ENCODE results near the gene ASAP2.

Gene ASAP2

DNA sequence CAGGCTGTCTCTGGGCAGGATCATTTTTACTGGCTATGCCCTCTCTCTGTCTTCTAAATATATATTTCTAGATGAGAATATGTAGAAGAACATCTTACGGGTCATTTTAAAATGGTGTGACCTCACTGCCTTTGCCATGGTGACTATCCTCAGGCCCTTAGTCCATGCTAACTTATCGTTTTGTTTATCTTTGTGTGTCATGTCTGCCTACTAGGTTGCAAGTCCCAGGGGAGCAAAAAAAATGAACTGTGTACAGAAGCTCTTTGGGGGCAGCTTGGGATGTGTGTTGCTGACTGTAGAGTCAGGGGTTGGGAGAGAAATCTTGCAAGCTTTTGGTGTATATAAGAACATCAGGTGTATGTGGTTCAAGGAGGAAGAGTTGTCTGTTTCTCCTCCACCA lies 227.9 kb downstream of the ASAP2 start:
- TF ChIP-seq EZH2 (optimal IDR thresholded peaks at IDR 0.05; ENCODE audit: low read depth, low read length) (no peak), EZH2phosphoT487 (IDR thresholded peaks at IDR 0.05; ENCODE audit: low read length) (no peak)
- TF ChIP-seq, protein P1, sequence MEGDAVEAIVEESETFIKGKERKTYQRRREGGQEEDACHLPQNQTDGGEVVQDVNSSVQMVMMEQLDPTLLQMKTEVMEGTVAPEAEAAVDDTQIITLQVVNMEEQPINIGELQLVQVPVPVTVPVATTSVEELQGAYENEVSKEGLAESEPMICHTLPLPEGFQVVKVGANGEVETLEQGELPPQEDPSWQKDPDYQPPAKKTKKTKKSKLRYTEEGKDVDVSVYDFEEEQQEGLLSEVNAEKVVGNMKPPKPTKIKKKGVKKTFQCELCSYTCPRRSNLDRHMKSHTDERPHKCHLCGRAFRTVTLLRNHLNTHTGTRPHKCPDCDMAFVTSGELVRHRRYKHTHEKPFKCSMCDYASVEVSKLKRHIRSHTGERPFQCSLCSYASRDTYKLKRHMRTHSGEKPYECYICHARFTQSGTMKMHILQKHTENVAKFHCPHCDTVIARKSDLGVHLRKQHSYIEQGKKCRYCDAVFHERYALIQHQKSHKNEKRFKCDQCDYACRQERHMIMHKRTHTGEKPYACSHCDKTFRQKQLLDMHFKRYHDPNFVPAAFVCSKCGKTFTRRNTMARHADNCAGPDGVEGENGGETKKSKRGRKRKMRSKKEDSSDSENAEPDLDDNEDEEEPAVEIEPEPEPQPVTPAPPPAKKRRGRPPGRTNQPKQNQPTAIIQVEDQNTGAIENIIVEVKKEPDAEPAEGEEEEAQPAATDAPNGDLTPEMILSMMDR (IDR thresholded peaks at IDR 0.05; ENCODE audit: low read length): no peak
- Histone ChIP-seq H3K27ac (ENCODE audit: low read length) (no peak overlapping the region), H3F3A (ENCODE audit: insufficient read depth, low read length) (peaks cover 16% of the 10 kb centered on the region), H3K27me3 (replicated peaks; ENCODE audit: insufficient read depth, low read length) (no peaks in the 10 kb centered on the region), H3K9ac (ENCODE audit: low read length) (no peak overlapping the region), H3K79me2 (ENCODE audit: low read length) (no peaks in the 10 kb centered on the region), H3K9me2 (replicated peaks; ENCODE audit: insufficient read depth, low read length) (no peaks in the 10 kb centered on the region), H2AFZ (ENCODE audit: low read length) (no peak overlapping the region), H3K9me3 (replicated peaks; ENCODE audit: insufficient read depth, low read length) (no peaks in the 10 kb centered on the region), H3K4me1 (ENCODE audit: low read length) (peaks cover 19% of the 10 kb centered on the region), H4K20me1 (ENCODE audit: insufficient read depth, low read length) (no peaks in the 10 kb centered on the region), H3K36me3 (replicated peaks; ENCODE audit: insufficient read depth, low read length) (no peaks in the 10 kb centered on the region; the same call in none of the 2 replicates), H3K4me3 (ENCODE audit: low read length) (no peak overlapping the region), H3K4me2 (ENCODE audit: low read depth, low read length) (no peak overlapping the region)
- no peak for DNase-seq

DNA sequence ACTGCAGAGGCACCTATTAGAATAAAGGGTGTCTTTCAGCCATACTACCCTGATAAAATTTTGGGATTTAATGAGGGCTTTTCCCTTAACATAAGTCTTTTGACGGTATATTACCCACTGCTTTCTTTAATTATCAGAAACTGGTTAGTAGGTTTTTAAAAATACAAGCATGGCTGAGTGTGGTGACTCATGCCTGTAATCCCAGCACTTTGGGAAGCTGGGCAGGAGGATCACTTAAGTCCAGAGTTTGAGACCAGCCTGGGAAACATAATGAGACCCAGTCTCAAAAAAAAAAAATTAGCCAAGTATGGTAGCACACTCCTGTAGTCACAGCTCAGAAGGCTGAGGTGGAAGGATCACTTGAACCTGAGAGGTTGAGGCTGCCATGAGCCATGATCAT lies 232.9 kb downstream of the ASAP2 start:
- Histone ChIP-seq H3K9me3 (replicated peaks; ENCODE audit: insufficient read depth, low read length) (no peaks in the 10 kb centered on the region), H3K4me2 (ENCODE audit: low read depth, low read length) (no peak overlapping the region), H2AFZ (ENCODE audit: low read length) (no peak overlapping the region), H3K27me3 (replicated peaks; ENCODE audit: insufficient read depth, low read length) (no peaks in the 10 kb centered on the region), H3K36me3 (replicated peaks; ENCODE audit: insufficient read depth, low read length) (no peaks in the 10 kb centered on the region; the same call in none of the 2 replicates), H3K9ac (ENCODE audit: low read length) (no peak overlapping the region), H3K4me3 (ENCODE audit: low read length) (no peak overlapping the region), H3K27ac (ENCODE audit: low read length) (no peak overlapping the region), H3K79me2 (ENCODE audit: low read length) (no peaks in the 10 kb centered on the region), H4K20me1 (ENCODE audit: insufficient read depth, low read length) (no peaks in the 10 kb centered on the region), H3F3A (ENCODE audit: insufficient read depth, low read length) (no peaks in the 10 kb centered on the region), H3K9me2 (replicated peaks; ENCODE audit: insufficient read depth, low read length) (no peaks in the 10 kb centered on the region), H3K4me1 (ENCODE audit: low read length) (no peaks in the 10 kb centered on the region)
- DNase-seq: no peak
- TF ChIP-seq EZH2phosphoT487 (IDR thresholded peaks at IDR 0.05; ENCODE audit: low read length) (no peak), EZH2 (optimal IDR thresholded peaks at IDR 0.05; ENCODE audit: low read depth, low read length) (no peak)
- TF ChIP-seq, protein P1 (IDR thresholded peaks at IDR 0.05; ENCODE audit: low read length): no peak

GRCh38 chr2:9440058-9440727 lies 233.6 kb downstream of the ASAP2 start:
- Histone ChIP-seq H3K36me3 (replicated peaks; ENCODE audit: insufficient read depth, low read length) (no peaks in the 10 kb centered on the region; the same call in none of the 2 replicates), H4K20me1 (ENCODE audit: insufficient read depth, low read length) (no peaks in the 10 kb centered on the region)
- no peak for TF ChIP-seq EZH2 (optimal IDR thresholded peaks at IDR 0.05; ENCODE audit: low read depth, low read length)
- no peak for TF ChIP-seq EZH2phosphoT487 (IDR thresholded peaks at IDR 0.05; ENCODE audit: low read length)
- TF ChIP-seq, protein P1 (IDR thresholded peaks at IDR 0.05; ENCODE audit: low read length): no peak

More at GRCh38 chr2:9440058-9440727, 233.6 kb downstream of the ASAP2 start:
- Histone ChIP-seq H3K4me2 (ENCODE audit: low read depth, low read length) (no peak overlapping the region), H3K9ac (ENCODE audit: low read length) (no peak overlapping the region), H3K27ac (ENCODE audit: low read length) (no peak overlapping the region), H3F3A (ENCODE audit: insufficient read depth, low read length) (no peaks in the 10 kb centered on the region), H3K9me2 (replicated peaks; ENCODE audit: insufficient read depth, low read length) (no peaks in the 10 kb centered on the region), H3K9me3 (replicated peaks; ENCODE audit: insufficient read depth, low read length) (no peaks in the 10 kb centered on the region), H3K27me3 (replicated peaks; ENCODE audit: insufficient read depth, low read length) (no peaks in the 10 kb centered on the region), H2AFZ (ENCODE audit: low read length) (no peak overlapping the region), H3K4me1 (ENCODE audit: low read length) (no peaks in the 10 kb centered on the region), H3K4me3 (ENCODE audit: low read length) (no peak overlapping the region), H3K79me2 (ENCODE audit: low read length) (no peaks in the 10 kb centered on the region)
- no peak for DNase-seq
